Measurements from ENCODE around the gene ARHGAP32.

DNA sequence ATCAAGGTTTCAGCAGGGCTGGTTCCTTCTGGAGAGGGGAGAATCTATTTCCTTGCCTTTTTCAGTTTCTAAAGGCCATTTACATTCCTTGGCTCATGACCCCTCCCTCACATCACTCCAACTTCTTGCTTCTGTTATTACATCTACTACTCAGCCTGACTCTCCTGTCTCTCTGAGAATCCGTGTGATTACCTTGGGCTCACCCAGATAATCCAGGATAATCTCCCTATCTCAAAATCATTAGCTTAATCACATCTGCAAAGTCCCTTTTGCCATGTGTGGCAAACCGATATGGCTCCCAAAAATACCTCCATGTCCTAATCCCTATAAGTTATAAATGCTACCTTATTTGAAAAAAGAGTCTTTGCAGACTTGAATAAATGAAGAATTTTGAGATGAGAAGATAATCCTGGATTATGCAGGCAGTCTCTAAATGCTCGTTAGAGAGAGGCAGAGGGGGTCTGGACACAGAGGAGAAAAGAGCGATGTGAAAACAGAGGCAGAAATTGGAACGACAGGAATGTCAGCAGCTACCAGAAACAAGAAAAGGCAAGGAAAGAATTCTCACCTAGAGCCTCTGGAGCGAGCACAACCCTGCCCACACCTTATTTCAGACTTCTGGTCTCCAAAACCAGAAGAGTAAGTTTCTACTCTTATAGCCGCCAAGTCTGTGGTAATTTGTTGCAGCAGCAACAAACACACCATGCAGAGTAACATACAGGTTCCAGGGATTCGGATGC is 23.6 kb upstream of the ARHGAP32 start:
- TF ChIP-seq POLR2A (IDR thresholded peaks at IDR 0.05; ENCODE audit: borderline replicate concordance, extremely low read depth, insufficient read depth, insufficient read length) (no peak), EGR1 (IDR thresholded peaks at IDR 0.05; ENCODE audit: low read depth) (no peak), POLR2AphosphoS5 (IDR thresholded peaks at IDR 0.05; ENCODE audit: low read depth, low read length) (no peak), EZH2 (IDR thresholded peaks at IDR 0.05) (no peak)
- TF ChIP-seq, protein P1, sequence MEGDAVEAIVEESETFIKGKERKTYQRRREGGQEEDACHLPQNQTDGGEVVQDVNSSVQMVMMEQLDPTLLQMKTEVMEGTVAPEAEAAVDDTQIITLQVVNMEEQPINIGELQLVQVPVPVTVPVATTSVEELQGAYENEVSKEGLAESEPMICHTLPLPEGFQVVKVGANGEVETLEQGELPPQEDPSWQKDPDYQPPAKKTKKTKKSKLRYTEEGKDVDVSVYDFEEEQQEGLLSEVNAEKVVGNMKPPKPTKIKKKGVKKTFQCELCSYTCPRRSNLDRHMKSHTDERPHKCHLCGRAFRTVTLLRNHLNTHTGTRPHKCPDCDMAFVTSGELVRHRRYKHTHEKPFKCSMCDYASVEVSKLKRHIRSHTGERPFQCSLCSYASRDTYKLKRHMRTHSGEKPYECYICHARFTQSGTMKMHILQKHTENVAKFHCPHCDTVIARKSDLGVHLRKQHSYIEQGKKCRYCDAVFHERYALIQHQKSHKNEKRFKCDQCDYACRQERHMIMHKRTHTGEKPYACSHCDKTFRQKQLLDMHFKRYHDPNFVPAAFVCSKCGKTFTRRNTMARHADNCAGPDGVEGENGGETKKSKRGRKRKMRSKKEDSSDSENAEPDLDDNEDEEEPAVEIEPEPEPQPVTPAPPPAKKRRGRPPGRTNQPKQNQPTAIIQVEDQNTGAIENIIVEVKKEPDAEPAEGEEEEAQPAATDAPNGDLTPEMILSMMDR (IDR thresholded peaks at IDR 0.05 in 2 of 3, conservative IDR thresholded peaks at IDR 0.05 in 1 of 3; ENCODE audit: borderline replicate concordance in 1 of 3, insufficient read depth in 1 of 3, low read depth in 2 of 3, low read length in 2 of 3), result no peak
